ENCODE results near the gene EXOSC3.
"Not testable (repeated sequence)": the region's sequence is repeated elsewhere in the genome, so short reads cannot be mapped to it uniquely, and the experiment has no call there.

EXOSC3 gene

DNA sequence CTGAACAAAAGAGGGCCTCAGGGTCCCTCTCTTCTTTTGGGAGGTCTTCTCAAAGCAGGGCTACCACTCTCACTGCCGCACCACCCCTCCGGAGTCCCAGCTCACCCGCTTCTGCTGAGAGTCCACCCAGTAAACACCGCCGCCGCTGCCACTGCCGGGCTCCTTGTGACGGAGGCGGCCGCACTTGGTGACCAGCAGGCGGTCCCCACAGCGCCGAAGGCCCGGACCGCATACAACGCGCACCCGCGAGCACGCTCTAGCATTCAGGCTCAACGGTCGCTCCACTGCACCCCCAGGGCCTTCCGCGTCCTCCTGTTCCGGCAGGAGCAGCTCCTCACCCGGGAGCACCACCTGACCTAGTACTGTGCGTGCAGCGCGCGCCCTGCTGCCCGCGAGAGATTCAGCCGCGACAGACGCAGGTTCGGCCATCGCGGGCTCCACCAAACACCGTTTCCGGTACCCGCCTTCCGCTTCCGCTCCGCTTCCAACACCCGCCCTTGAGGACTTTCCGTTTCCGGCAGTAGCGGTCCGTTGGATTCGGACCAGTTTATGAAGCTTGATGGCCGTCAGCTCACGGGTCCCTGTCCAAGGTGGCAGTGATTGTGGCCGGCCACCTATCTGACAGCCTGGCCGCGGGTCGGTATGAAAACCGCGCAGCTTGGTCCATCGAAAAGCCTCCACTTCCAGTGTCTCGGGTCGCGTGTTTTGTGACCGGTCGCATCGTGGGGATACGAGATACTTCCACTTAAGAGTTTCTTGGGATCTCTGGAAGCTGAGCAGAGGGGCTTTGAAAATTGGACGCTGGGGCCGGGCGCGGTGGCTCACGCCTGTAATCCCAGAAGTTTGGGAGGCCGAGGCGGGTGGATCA is at the start of gene EXOSC3:
Gene EXOSC3 (minus strand): TSS at position 449 of the 868 bp plus-strand sequence. CDS start 20 bp downstream, at position 429.
- peak; percentile 77 for DNase-seq

DNA sequence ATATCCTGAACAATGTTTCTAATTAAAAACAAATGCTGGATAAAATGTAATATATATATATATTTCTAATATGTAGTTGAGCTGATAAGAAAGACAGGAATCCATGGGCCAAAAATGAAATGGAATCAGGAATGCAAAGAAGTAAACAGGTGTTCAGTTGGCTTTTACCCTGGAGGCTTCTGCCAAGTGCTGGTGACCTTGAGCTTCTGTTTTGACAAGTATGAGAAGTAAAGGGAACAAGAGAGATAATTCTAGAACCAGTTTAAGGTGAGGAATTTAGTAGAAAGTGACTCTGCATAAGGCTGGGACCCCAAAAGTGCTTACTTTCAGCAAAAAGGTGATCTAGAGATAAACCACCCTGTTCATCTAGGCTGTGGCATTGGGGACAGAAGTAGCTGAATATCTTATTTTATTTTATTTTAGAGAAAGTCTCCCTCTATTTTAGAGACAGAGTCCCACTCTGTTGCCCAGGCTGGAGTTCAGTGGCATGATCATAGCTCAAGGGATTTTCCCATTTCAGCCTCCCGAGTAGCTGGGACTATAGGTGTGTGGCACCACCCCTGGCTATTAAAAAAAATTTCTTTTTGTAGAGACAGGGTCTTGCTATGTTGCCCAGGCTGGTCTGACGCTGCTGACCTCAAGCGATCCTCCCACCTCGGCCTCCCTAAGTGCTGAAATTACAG is 42.8 kb upstream of the EXOSC3 start:
- DNase-seq, result no peak

DNA sequence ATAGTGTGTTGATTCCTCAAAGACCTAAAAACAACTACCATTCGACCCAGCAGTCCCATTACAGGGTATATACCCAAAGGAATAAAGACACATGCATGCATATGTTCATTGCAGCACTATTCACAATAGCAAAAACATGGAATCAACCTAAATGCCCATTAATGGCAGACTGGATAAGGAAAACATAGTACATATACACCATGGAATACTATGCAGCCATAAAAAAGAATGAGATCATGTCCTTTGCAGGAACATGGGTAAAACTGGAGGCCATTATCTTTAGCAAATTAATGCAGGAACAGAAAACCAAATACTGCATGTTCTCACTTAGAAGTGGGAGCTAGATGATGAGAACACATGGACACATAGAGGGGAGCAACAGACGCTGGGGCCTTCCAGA is 40.3 kb upstream of the EXOSC3 start:
- DNase-seq, result not testable (repeated sequence)

DNA sequence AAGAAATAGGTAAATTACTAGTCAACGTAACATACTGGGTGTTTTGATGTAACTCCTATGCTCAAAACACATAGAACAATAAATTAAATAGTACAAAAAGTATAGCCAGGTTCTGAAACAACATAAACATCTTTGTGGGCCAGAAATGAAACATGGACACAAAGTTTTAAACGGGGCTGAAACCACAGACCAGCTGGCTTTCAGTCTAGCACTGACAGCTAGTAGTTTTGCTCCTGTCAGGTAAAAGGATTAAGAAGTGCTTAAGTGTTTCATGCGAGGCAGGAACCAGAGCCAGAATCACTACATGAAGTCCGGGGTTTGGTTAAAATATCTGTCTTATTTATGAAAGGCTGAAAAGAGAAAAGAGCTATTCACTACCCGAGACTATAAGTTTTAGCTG is 35.3 kb upstream of the EXOSC3 start:
- DNase-seq, result no peak

DNA sequence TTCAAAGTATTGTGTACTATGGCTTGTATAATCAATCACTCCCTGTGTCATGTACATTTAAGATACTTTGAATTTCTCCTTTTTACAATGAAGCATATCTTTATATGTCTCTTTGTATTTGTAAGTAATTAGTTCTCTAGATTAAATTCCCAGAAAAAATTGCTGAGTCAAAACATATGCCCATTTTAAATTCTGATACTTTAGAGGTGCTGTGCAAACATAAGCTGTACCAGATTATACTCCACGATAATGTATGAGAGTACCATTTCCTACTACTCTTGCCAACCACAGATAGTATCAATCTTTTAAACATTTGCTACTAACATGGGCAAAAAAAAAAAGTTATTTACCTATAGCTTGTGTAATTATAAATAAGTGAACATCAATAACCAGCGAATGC is 34.0 kb upstream of the EXOSC3 start:
- no peak for DNase-seq

DNA sequence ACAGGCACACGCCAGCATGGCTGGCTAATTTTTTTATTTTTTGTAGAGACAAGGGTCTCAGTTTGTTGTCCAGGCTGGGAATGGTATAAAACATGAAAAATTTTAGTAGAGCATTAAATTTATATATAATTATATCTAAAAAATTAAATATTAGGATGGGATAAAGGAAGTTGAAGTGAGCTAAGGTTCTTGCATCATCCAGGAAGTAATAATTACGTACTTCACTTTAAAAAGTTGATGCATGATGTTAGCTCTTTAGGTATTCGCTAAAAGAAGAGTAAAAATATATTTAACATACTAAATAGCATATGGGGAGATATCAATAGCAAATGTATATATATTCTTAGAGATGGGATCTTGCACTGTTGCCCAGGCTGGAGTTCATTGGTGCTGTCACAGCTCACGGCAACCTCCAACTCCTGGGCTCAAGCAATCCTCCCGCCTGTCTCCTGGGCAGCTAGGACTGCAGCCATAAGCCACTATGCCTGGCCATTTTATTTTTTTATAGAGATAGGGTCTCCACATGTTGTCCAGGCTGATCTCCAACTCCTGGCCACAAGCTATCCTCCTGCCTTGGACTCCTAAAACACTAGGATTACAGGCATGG is 28.0 kb upstream of the EXOSC3 start:
- DNase-seq, result no peak

DNA sequence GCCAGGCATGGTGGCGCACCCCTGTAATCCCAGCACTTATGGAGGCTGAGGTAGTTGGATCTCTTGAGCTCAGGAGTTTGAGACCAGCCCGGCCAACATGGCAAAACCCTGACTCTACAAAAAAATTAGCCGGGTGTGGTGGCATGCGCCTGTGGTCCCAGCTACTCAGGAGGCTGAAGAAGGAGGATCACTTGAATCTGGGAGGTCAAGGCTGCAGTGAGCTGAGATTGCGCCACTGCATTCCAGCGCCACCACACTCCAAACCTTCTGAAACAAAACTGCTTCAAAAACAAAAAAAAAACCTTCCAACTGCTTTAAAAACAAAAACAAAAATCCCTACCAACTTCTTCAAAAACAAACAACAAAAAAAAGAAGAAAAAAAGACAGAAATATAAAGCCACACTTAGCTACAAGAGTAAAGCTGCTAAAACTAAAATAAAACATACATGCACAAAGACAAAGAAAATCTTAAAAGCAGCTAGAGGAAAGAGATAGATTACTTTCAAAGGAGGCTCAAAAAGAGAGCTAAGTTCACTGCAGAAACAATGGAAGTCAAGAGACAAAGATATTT is 27.1 kb upstream of the EXOSC3 start:
- no peak for DNase-seq

DNA sequence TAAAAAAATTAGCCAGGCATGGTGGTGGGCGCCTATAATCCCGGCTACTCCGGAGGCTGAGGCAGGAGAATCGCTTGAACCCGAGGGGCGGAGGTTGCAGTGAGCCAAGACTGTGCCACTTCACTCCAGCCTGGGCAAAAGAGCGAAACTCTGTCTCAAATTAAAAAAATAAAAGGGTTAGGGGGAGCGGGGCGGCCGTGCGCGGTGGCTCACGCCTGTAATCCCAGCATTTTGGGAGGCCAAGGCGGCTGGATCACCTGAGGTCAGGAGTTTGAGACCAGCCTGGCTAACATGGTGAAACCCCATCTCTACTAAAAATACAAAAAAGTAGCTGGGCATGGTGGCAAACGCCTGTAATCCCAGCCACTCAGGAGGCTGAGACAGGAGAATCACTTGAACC is 24.8 kb upstream of the EXOSC3 start:
- not testable (repeated sequence) for DNase-seq

DNA sequence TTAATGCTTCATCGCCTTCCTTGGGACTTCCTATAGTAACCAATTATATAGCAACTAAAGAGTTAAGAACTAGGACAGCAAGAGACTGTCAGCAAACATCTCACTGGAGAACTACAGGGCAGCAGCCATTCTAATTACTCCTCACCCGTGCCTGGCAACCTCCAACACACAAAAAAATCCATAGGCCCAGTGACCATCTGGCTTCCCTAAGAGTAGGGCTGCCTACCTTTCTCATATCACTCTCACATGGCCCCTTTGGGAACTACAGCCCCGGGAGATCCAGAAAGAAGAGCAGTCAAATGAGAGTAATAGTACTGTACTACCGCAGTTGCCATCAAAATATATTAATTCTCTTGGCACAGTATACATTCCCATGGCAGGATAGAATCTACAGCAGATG is 21.4 kb upstream of the EXOSC3 start:
- no peak for DNase-seq

DNA sequence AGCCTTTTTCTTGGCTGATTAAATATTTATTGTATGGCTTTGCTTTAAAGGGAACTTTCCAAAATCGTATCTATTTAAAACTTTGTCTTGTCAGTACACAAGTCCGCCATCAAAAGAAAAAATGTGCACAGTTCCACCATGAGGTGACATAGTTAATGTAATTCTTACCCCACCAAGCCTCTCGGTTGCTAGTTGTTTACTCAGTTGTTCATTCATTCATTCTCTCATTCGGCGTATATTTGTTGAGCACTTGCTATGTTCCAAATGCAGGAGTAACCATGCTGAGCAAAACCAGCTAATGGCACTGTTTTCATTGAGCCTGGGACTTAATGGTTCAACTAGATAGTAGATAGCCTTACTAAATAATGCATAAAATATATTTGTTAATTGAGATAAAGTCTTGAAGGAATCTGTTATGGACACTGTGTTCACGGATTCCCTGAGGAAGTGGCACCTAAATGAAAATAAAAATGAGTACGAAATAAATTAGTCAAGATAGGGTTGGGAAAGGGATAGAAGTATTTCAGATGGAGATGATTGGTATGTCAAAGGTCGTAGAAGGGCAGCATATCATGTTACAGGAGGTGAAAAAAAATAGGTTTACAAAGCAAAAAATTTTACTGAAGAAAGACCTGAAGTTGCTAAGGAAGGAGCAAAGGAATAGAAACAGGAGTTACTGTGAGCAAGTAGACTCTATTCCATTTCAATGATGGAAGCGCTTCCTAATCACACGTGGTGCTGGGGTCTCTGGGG is 17.3 kb upstream of the EXOSC3 start:
- no peak for DNase-seq

DNA sequence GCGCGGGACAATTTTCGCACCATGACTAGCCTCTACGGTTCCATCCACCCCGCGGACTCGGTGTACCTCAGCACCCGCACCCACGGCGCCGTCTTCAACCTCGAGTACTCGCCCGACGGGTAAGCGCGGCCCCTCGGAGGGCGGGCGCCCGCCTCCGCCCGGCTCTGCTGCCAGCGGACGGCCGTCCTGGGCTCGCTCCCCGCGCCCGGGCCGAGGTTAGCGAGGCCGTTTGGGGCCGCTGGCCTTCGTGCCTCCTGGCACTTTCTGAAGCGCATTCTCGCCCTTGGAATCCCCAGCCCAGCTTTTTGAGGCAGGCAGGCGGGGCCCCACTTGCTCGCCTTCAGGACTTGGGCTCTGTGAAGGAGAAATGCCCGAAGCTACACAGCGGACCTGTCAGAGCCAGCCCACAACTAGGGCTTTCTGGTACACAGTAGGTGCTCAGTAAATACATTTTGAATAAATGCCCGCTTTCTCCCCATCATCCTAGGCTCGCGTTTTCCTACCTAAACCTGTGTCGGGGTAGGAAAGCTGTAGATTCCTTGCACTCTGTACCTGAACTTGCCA is 16.5 kb upstream of the EXOSC3 start:
- no peak for DNase-seq

DNA sequence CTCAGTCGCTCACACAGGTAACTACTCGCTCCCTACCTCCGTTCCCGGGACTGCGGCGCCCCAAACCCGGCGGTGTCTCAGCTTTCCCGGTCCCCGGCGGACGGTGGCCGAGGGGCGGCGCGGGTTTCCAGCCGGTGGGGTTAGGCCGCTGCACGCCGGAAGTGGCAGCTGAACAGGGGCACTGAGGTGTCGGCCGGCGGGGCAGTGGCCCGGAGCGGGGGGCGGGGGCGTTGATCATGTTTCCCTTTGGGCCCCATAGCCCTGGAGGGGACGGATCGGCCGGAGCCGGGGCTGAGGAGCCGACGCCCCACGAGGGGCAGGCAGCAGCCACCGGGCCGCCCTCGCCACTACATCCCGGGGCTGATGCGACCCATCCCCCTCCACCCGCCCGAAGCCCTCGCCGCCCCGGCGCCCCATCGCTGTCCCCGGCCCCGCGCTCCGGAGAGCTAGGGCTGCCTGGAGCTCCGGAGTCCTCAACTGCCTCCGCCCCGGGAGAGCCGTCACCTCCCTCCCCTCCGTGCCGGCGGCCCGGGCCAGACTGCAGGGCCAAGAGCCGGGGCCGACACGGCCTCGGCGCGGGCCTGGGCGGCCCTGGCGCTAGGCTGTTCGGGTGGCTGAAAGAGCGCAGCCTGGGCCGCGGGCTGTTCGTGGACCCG is 15.9 kb upstream of the EXOSC3 start, which contains the start of gene DCAF10:
Gene DCAF10 (plus strand): TSS at position 167 of the 656 bp plus-strand sequence. CDS start 70 bp downstream, at position 237.
- DNase-seq, result peak; percentile 56

DNA sequence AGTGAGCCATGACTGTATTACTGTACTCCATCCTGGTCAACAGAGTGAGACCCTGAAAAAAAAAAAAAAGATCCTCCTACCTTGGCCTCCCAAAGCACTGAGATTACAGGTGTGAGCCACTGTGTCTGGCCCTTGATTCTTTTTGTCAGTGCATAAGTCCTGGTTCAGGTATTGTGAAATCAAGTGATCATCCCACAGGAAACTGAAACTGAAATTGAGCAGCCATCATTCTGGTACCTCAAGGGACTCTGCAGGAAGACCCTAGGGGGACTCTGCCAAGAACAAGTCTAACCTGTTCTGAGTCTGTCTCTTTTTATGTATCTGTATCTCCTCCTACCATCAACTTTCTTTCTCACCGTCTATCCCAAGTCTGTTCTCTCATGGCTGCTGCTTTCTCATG is 13.8 kb upstream of the EXOSC3 start:
- no peak for DNase-seq

DNA sequence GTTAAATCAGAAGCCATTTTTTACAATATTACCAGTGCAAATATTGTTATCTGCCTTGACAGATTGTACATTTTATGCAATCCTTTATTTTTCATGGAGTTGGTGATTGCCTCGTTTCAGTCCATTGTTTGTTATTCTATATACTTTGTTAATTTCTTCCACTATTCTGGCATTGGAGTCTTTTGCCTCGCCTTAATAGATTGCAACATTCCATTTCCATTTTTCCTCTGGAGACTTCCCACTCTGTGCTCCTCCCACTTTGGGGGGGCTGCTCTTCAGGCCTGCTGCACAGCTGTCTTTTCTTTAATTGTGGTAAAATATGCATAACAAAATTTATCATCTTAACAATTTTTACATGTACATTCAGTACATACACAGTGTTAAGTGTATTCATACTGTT is 11.4 kb upstream of the EXOSC3 start:
- no peak for DNase-seq

DNA sequence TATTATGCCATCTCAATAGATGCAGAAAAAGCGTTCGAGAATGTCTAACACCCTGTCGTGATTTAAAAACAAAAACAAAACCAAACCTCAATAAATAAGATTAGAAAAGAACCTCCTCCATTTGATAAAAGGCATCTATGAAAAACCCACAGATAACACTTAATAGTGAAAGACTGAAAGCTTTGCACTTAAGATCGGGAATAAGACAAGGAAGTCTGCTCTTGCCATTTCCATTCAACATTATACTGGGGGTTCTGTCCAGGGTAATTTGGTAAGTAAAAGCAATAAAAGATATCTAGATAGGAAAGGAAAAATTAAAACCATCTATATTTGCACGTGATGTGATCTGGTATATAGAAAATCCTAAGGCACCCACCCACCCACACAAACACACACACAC is 7.3 kb upstream of the EXOSC3 start:
- DNase-seq, result no peak

DNA sequence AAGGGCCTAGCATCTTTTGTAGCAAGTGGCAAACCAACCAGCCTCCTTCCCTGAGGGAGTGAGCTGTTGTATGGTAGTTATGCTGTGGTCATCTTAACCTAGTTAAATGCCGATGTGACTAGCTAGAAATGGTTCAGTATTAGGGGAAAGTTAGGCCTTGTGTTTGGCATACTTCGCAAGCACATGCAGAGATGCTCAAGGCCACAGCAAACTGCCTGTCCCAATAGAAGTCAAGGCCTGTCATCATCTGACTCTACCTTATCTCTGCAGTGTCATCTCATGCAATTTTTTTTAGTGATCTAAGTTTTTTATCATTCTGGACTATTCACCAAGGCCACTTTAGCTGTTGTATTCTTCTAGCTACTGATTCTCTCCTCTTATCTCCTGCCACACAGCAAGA is 5.2 kb upstream of the EXOSC3 start:
- no peak for DNase-seq

DNA sequence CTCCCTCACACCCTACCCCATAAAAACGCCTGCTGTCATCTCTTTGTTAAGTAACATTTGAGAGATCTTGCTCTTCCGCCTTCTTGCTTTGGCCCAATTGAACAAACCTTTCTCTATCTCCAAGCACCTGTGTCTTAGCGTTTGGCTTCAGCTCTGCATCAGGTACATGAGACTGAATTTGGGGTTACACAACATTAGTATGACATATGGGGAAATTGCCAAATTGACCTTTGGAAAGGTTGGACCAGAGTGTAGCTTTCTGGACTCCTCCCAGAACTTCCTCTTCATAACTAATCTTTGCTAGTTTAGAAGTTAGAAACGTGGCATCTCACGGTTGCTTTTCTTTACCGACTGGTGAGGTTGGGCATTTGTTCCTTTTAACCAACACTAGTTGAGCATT is 3.5 kb upstream of the EXOSC3 start:
- no peak for DNase-seq

DNA sequence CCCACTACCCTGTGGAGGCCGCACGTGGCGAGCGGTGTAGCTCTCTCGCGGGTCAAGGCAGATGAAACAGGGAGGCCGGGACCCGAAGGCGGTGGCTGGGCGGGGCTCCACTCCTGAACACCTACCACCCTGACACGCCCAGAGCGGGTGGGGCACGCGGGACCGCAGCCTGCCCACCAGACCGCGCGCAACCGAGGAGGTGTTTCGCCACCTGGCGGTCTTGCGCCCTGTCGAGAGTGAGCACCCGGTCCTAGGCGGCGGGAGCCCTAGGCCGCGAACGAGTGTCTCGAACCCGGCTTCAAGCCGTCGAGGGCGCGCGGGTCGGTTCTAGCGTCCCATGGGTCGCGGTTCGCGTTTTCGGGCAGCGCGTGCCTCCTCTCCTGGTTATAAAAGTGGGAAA is 2.2 kb upstream of the EXOSC3 start:
- no peak for DNase-seq

DNA sequence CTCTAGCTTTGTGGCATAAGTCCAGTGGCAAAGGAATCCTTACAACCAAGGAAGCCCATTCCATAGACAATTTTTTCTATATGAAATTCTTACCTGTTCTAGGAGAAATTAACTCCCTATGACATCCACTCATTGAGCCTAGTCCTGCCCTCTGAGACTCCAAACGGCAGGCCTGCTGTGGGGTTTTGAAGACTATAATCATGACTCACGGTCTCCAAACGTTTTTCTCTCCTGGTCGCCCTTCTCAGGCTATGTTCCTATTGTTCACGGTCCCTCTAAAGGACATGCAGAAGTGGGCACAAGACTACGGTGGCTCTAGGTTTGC is 611 bp downstream of the EXOSC3 start:
- DNase-seq, result no peak

DNA sequence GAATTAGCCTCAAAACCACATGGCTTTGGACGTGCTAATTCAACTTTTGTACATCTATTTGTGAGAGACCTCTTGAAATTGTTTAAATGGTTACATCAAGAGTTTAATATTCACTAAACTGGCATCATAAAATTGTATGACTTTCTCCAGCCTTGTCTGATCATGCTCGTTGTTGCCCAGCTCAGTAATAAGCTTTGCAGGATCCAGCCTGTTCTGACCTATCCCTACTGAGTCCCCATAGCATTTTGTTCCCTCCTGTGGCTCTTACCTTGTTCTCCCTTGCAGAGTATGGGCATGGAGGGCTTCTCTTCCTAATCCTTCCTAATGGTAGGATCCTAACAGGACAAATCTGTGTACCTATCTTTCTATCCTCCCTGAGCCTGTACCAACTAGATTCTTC is 6.3 kb downstream of the EXOSC3 start:
- DNase-seq, result no peak

DNA sequence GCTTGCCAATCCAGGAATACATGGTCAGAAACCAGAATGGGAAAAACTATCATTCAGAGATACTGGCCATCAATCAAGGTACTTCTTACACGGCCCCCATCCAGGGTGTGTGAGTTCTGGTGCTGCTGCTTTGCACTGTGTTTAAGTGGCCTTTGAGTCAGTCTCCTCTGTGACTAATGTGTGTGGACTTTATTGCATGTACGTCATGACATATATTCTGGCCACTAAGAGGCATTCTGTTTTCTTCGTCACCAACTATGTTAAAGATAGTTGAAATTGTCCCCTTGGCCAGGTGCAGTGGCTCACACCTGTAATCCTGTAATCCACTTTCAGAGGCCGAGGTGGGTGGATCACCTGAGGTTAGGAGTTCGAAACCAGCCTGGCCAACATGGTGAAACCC is 8.5 kb downstream of the EXOSC3 start:
- no peak for DNase-seq

Measured in DMS 273 treated with DMSO at 0.1 percent for 48 hours (cell line).